ENCODE measurements around the gene YTHDC1.

Gene YTHDC1

GRCh38 chr4:68352791-68353190 lies 2.9 kb upstream of the YTHDC1 start:
- no peak for DNase-seq

- DNase-seq, result no peak
Measured at GRCh38 chr4:68349279-68349648, 626 bp downstream of the YTHDC1 start.

- no peak for DNase-seq
Measured at GRCh38 chr4:68348577-68348976, 1.3 kb downstream of the YTHDC1 start.

- no peak for DNase-seq
Measured at GRCh38 chr4:68347845-68348244, 2.0 kb downstream of the YTHDC1 start.

GRCh38 chr4:68346461-68346860 lies 3.4 kb downstream of the YTHDC1 start:
- DNase-seq, result no peak

- no peak for DNase-seq
Measured at GRCh38 chr4:68344785-68345184, 5.1 kb downstream of the YTHDC1 start.

- no peak for DNase-seq
Measured at GRCh38 chr4:68344049-68344448, 5.8 kb downstream of the YTHDC1 start.

- DNase-seq, result no peak
Measured at GRCh38 chr4:68342134-68342533, 7.8 kb downstream of the YTHDC1 start.

- DNase-seq, result no peak
Measured at GRCh38 chr4:68338625-68339024, 11.3 kb downstream of the YTHDC1 start.

GRCh38 chr4:68337522-68337921 lies 12.4 kb downstream of the YTHDC1 start:
- DNase-seq, result no peak

GRCh38 chr4:68337004-68337403 lies 12.9 kb downstream of the YTHDC1 start:
- DNase-seq, result no peak

- DNase-seq, result no peak
Measured at GRCh38 chr4:68336530-68336929, 13.4 kb downstream of the YTHDC1 start.

GRCh38 chr4:68326141-68326540 lies 23.7 kb downstream of the YTHDC1 start:
- DNase-seq, result no peak

- DNase-seq, result no peak
Measured at GRCh38 chr4:68324519-68325262, 25.2 kb downstream of the YTHDC1 start.

- no peak for DNase-seq
Measured at GRCh38 chr4:68319040-68319439, 30.9 kb downstream of the YTHDC1 start.

- DNase-seq, result no peak
Measured at GRCh38 chr4:68316193-68316969, 33.5 kb downstream of the YTHDC1 start.

- no peak for DNase-seq
Measured at GRCh38 chr4:68310651-68311247, 39.1 kb downstream of the YTHDC1 start.

- DNase-seq, result no peak
Measured at GRCh38 chr4:68304731-68305130, 45.2 kb downstream of the YTHDC1 start.

- DNase-seq, result no peak
Measured at GRCh38 chr4:68299492-68300457, 50.1 kb downstream of the YTHDC1 start.

GRCh38 chr4:68297137-68297536 lies 52.8 kb downstream of the YTHDC1 start:
- no peak for DNase-seq

GRCh38 chr4:68291256-68291655 lies 58.6 kb downstream of the YTHDC1 start:
- DNase-seq, result no peak

- no peak for DNase-seq
Measured at GRCh38 chr4:68288393-68288740, 61.5 kb downstream of the YTHDC1 start.

Measured in 8988T (cell line).